DND-41 (cell line): ENCODE measurements around the gene FHOD1.

ENCODE experiments used
- ATAC-seq: fragments of 200-7000 bp; cut with Tn5 transposase; 3 replicates; pipeline ENCODE4 v1.9.1; 2021; ENCODE audit warnings: low read depth; ENCODE audit not compliant: insufficient read depth
- DNase-seq: peaks from one replicate; pipeline ENCODE4 v3.0.0-alpha.2; 2020
- H2AFZ ChIP-seq: 2 replicates; pipeline ENCODE4 v1.6.0; 2012; ENCODE audit warnings: low read depth, low read length
- H3K27ac ChIP-seq: 2 replicates; pipeline ENCODE4 v1.5.1; 2012; ENCODE audit warnings: low read length, inconsistent platforms
- H3K27me3 ChIP-seq: fragments of 200-600 bp; sonication (generic); 2 replicates; pipeline ENCODE4 v1.6.0; 2012; ENCODE audit warnings: low read length, mild to moderate bottlenecking, inconsistent platforms; ENCODE audit not compliant: insufficient read depth, poor library complexity
- H3K36me3 ChIP-seq: 2 replicates; pipeline ENCODE4 v1.5.1; 2012; ENCODE audit warnings: low read length, inconsistent platforms; ENCODE audit not compliant: insufficient read depth
- H3K4me1 ChIP-seq: 2 replicates; pipeline ENCODE4 v1.5.1; 2012; ENCODE audit warnings: mild to moderate bottlenecking, low read length; ENCODE audit not compliant: insufficient read depth
- H3K4me2 ChIP-seq: 2 replicates; pipeline ENCODE4 v1.6.0; 2012; ENCODE audit warnings: mild to moderate bottlenecking, moderate library complexity, low read length, inconsistent platforms; ENCODE audit not compliant: insufficient read depth
- H3K4me3 ChIP-seq, 2 experiments: fragments of 200-600 bp in 1 of 2; shearing (Covaris generic) in 1 of 2; 2 replicates each; pipeline ENCODE4 v1.5.1; 2012 to 2016; ENCODE audit warnings: inconsistent platforms in 2 of 2, low read length in 2 of 2, mild to moderate bottlenecking in 2 of 2, low read depth in 1 of 2, moderate library complexity in 1 of 2
- H3K79me2 ChIP-seq: 2 replicates; pipeline ENCODE4 v1.6.0; 2012; ENCODE audit warnings: low read length, inconsistent platforms; ENCODE audit not compliant: insufficient read depth
- H3K9ac ChIP-seq: 2 replicates; pipeline ENCODE4 v1.6.0; 2012; ENCODE audit warnings: low read depth, mild to moderate bottlenecking, inconsistent platforms, low read length, moderate library complexity
- H3K9me3 ChIP-seq: 2 replicates; pipeline ENCODE4 v1.5.1; 2012; ENCODE audit warnings: low read length, moderate library complexity, mild to moderate bottlenecking, inconsistent platforms; ENCODE audit not compliant: insufficient read depth, severe bottlenecking
- H4K20me1 ChIP-seq: 2 replicates; pipeline ENCODE4 v1.6.0; 2012; ENCODE audit warnings: low read length; ENCODE audit not compliant: insufficient read depth
- CTCF ChIP-seq: IDR thresholded peaks from 2 replicates; pipeline ENCODE4 v1.5.1; 2012; ENCODE audit warnings: borderline replicate concordance, low read length, moderate library complexity, mild to moderate bottlenecking; ENCODE audit not compliant: poor library complexity, severe bottlenecking; ENCODE audit errors: extremely low read depth
- EZH2 ChIP-seq: IDR thresholded peaks from 3 replicates; pipeline ENCODE4 v1.6.1; 2012; ENCODE audit warnings: borderline replicate concordance, low read depth, mild to moderate bottlenecking, moderate library complexity, low read length, inconsistent platforms; ENCODE audit not compliant: severe bottlenecking

The FHOD1 gene

GRCh38 chr16:67192781-67193361 is 54.4 kb downstream of the FHOD1 start:
- DNase-seq = peak; percentile 22

GRCh38 chr16:67191995-67192681 is 55.1 kb downstream of the FHOD1 start, which contains the start of gene E2F4:
E2F4 (plus strand) TSS chr16:67192155; CDS start chr16:67192228, 73 bp downstream.
- H3K4me1 ChIP-seq = peaks cover 37% of the 10 kb centered on the region
- H3K4me2 ChIP-seq = peak within 1 kb of the TSS; percentile 96
- H3K4me3 ChIP-seq = peak within 1 kb of the TSS; percentile 92 to 94
- no peaks in the 10 kb centered on the region for H3K27me3 ChIP-seq
- no peaks in the 10 kb centered on the region for H3K9me3 ChIP-seq
- H3K79me2 ChIP-seq = peaks cover 41% of the 10 kb centered on the region
- H3K27ac ChIP-seq = peak within 1 kb of the TSS; percentile 80
- peak within 1 kb of the TSS; percentile 85 for H3K9ac ChIP-seq
- peak within 1 kb of the TSS; percentile 80 for H2AFZ ChIP-seq
- H3K36me3 ChIP-seq = peaks cover 48% of the 10 kb centered on the region
- ATAC-seq (peak; percentile 98), DNase-seq (peak; percentile 89)
- H4K20me1 ChIP-seq = peaks cover 34% of the 10 kb centered on the region
- no peak for TF ChIP-seq EZH2
- no peak for TF ChIP-seq CTCF

More at GRCh38 chr16:67192781-67193361, 54.4 kb downstream of the FHOD1 start:
- Histone ChIP-seq H3K4me3 (peak overlapping the region; percentile 92 to 94), H3K27me3 (no peaks in the 10 kb centered on the region), H4K20me1 (peaks cover 41% of the 10 kb centered on the region), H3K9ac (peak overlapping the region; percentile 85), H3K36me3 (peaks cover 55% of the 10 kb centered on the region), H3K4me2 (peak overlapping the region; percentile 96), H2AFZ (no peak overlapping the region), H3K4me1 (peaks cover 37% of the 10 kb centered on the region), H3K9me3 (no peaks in the 10 kb centered on the region), H3K79me2 (peaks cover 41% of the 10 kb centered on the region), H3K27ac (peak overlapping the region; percentile 80)
- TF ChIP-seq EZH2 (no peak), CTCF (no peak)
- ATAC-seq = no peak

GRCh38 chr16:67191411-67191994 is 55.8 kb downstream of the FHOD1 start:
- no peak for DNase-seq
- Histone ChIP-seq H3K79me2 (peaks cover 41% of the 10 kb centered on the region), H3K9ac (peak overlapping the region; percentile 85), H3K36me3 (peaks cover 42% of the 10 kb centered on the region), H3K9me3 (no peaks in the 10 kb centered on the region), H3K27ac (peak overlapping the region; percentile 80), H3K4me1 (peaks cover 37% of the 10 kb centered on the region), H2AFZ (peak overlapping the region; percentile 80), H3K27me3 (no peaks in the 10 kb centered on the region), H3K4me3 (peak overlapping the region; percentile 92 to 94; a peak in 3 of 4 replicates), H3K4me2 (peak overlapping the region; percentile 96), H4K20me1 (peaks cover 29% of the 10 kb centered on the region)
- ATAC-seq = 0 out of 3 replicates have a peak, but pooled peaks have one; percentile 0
- TF ChIP-seq CTCF (no peak), EZH2 (no peak)
